Measurements from ENCODE around the gene PASD1. TPM values are rescaled to one million over a fixed set of nuclear protein-coding genes. Genes with fewer than 3 reads are reported as not detected.

The PASD1 gene
- total RNA-seq, 2 donors from 2014 or later: not detected

- Histone ChIP-seq H3K9ac (ENCODE audit: extremely low read depth, low read length, poor library complexity, severe bottlenecking) (no peak overlapping the region), H3K27me3 (ENCODE audit: control insufficient read depth, insufficient read depth, low read length, poor library complexity, severe bottlenecking) (no peaks in the 10 kb centered on the region), H3K36me3 (ENCODE audit: control insufficient read depth, insufficient read depth, low read length) (no peaks in the 10 kb centered on the region), H3K4me3 (ENCODE audit: low read length) (no peak overlapping the region), H3K4me1 (ENCODE audit: control insufficient read depth, insufficient read depth, low read length) (no peaks in the 10 kb centered on the region), H3K9me3 (ENCODE audit: control insufficient read depth, low read length) (no peaks in the 10 kb centered on the region), H3K27ac (ENCODE audit: low read depth, low read length) (no peak overlapping the region)
- Mint-ChIP-seq H3K27me3 (ENCODE audit: insufficient read depth) (peaks cover 6% of the 10 kb centered on the region), H3K36me3 (ENCODE audit: low read depth) (no peaks in the 10 kb centered on the region), H3K4me1 (no peaks in the 10 kb centered on the region), H3K27ac (no peak overlapping the region), H3K9me3 (peaks cover 55% of the 10 kb centered on the region), H3K4me3 (no peak overlapping the region)
- WGBS, 2 experiments (ENCODE audit: insufficient coverage in 1 of 2, insufficient read length in 1 of 2): 100% methylated on average over 4 of the region's 4 CpGs; no CpG with 5 or more reads in 1 of the 2 experiments
- DNase-seq: no peak
- no peak for TF ChIP-seq CTCF (conservative IDR thresholded peaks at IDR 0.05)
Measured at GRCh38 chrX:151701071-151701470, 137.6 kb downstream of the PASD1 start.

DNA sequence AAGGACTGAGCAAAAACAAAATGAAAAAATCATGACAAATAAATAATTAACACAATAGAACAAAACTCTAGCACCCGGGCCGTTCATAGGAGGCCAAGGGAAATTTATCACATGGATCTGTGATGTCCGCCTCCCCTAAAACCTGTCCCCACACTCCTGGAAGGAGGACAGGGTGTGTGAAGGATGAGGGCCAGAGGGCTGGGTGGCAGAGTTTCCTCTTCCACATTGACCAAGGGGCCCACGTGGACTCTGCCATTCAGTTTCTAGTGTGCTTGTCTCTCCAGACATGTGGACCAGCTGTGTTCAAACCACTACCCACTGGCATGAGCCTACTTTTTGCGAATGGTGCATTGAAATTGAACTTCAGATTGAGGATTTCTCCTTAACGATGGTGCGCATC lies 138.1 kb downstream of the PASD1 start:
- Mint-ChIP-seq H3K36me3 (ENCODE audit: low read depth) (no peaks in the 10 kb centered on the region), H3K4me1 (no peaks in the 10 kb centered on the region), H3K27me3 (ENCODE audit: insufficient read depth) (peaks cover 3% of the 10 kb centered on the region), H3K27ac (no peak overlapping the region), H3K9me3 (peaks cover 50% of the 10 kb centered on the region), H3K4me3 (no peak overlapping the region)
- Histone ChIP-seq H3K27me3 (ENCODE audit: control insufficient read depth, insufficient read depth, low read length, poor library complexity, severe bottlenecking) (no peaks in the 10 kb centered on the region), H3K9ac (ENCODE audit: extremely low read depth, low read length, poor library complexity, severe bottlenecking) (no peak overlapping the region), H3K9me3 (ENCODE audit: control insufficient read depth, low read length) (no peaks in the 10 kb centered on the region), H3K27ac (ENCODE audit: low read depth, low read length) (no peak overlapping the region), H3K36me3 (ENCODE audit: control insufficient read depth, insufficient read depth, low read length) (no peaks in the 10 kb centered on the region), H3K4me3 (ENCODE audit: low read length) (no peak overlapping the region), H3K4me1 (ENCODE audit: control insufficient read depth, insufficient read depth, low read length) (no peaks in the 10 kb centered on the region)
- no peak for TF ChIP-seq CTCF (conservative IDR thresholded peaks at IDR 0.05)
- 87 to 100% methylated on average over 1 to 4 of the region's 7 CpGs for WGBS, 2 experiments (ENCODE audit: insufficient coverage in 1 of 2, insufficient read length in 1 of 2)
- DNase-seq: no peak

DNA sequence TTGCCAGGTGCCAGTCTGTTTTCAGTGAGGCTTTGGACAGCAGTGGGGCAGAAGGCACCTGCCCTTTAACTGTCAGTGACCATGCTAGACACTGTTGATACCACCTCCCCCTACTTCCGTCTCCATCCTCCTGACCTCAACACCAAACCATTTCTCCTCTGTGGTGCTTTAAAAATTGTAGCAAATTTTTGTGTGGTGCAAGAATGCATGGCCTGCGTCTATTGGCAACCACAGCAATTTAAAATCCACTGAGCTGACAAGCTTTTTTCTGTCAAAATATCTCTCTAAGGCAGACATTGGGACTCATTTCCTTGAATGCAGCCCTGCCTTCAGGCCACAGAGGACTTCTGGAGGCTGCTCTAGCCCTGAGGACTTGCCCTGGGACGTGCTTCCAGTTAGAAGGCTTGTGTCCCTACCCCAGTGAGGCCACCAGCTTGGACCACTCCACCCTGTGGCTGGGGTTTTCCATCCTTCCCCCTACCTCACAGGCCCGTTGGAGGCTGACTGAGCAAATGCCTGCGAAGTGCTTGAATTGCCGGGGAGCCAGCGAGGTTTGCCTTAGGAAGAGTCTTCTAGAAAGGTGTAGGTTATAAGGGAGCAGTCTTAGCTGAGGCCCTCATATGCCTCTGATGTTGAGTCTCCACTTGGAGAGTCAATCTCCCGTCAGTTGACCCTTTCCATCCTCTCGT lies 138.7 kb downstream of the PASD1 start:
- H3K9me3 Mint-ChIP-seq: peaks cover 47% of the 10 kb centered on the region
- H3K36me3 Mint-ChIP-seq (ENCODE audit: low read depth): no peaks in the 10 kb centered on the region

More for the DNA sequence above, 138.7 kb downstream of the PASD1 start:
- Histone ChIP-seq H3K27me3 (ENCODE audit: control insufficient read depth, insufficient read depth, low read length, poor library complexity, severe bottlenecking) (no peaks in the 10 kb centered on the region), H3K4me3 (ENCODE audit: low read length) (no peak overlapping the region), H3K9me3 (ENCODE audit: control insufficient read depth, low read length) (no peaks in the 10 kb centered on the region), H3K9ac (ENCODE audit: extremely low read depth, low read length, poor library complexity, severe bottlenecking) (no peak overlapping the region), H3K4me1 (ENCODE audit: control insufficient read depth, insufficient read depth, low read length) (no peaks in the 10 kb centered on the region), H3K36me3 (ENCODE audit: control insufficient read depth, insufficient read depth, low read length) (no peaks in the 10 kb centered on the region), H3K27ac (ENCODE audit: low read depth, low read length) (no peak overlapping the region)
- DNase-seq: no peak
- peaks cover 3% of the 10 kb centered on the region for H3K27me3 Mint-ChIP-seq (ENCODE audit: insufficient read depth)
- TF ChIP-seq CTCF (conservative IDR thresholded peaks at IDR 0.05): no peak
- no peaks in the 10 kb centered on the region for H3K4me1 Mint-ChIP-seq
- 83 to 100% methylated on average over 1 to 6 of the region's 9 CpGs for WGBS, 2 experiments (ENCODE audit: insufficient coverage in 1 of 2, insufficient read length in 1 of 2)
- H3K27ac Mint-ChIP-seq: no peak overlapping the region
- H3K4me3 Mint-ChIP-seq: no peak overlapping the region
